ENCODE data around the gene AJAP1.

The AJAP1 gene

GRCh38 chr1:4684864-4685522, 30.6 kb downstream of the AJAP1 start:
- no peak for DNase-seq

DNA sequence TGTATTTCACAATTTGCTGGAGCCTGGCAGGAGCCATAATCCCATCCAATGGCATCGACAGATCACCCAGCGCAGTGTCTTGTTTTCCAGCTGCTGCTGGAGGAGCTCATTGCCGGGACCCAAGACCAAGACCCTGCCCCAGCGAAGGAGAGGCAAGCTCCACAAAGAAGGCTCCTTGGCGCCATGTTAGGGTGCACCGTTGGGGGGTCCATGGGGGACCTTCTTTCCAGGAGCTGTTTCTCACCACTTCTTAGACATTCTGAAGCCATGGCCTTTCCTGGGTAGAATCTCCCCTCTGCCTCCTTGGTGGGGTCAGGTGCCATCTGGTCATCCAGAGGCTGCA, 31.1 kb downstream of the AJAP1 start:
- DNase-seq = no peak

- DNase-seq = no peak
Observed at GRCh38 chr1:4687943-4688342, 33.5 kb downstream of the AJAP1 start.

DNA sequence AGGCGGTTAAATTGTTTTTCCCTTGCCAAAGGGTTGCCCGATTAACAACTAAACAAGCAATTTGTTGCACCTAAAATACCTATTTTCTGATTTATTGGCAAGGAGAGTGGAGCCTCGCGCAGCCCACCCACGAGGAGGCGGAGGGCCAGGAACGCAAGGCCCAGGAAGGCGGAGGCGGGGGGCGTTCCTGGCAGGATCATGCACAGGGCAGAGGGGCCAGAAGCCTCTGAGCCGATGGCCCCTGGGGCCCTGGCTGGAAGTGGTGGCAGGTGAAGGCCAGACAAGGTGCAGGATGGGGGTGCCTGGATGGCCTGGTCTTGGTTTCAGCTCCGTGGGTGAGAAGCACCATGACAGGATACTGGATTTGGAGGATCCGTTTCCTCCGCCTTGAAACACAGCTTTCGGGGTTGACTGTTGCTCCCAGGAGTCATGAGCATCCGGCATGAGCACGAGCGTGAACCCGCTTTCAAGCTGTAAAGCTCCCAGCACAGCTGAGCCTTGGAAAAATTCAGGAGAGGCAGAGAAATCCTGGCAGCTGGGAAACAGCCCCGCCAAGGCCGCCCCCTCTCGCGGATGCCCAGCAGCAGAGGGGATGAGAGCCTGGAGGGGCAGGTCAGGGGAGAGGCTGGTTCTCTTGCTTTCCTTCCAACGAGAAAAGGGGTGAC, 35.0 kb downstream of the AJAP1 start:
- DNase-seq = no peak

DNA sequence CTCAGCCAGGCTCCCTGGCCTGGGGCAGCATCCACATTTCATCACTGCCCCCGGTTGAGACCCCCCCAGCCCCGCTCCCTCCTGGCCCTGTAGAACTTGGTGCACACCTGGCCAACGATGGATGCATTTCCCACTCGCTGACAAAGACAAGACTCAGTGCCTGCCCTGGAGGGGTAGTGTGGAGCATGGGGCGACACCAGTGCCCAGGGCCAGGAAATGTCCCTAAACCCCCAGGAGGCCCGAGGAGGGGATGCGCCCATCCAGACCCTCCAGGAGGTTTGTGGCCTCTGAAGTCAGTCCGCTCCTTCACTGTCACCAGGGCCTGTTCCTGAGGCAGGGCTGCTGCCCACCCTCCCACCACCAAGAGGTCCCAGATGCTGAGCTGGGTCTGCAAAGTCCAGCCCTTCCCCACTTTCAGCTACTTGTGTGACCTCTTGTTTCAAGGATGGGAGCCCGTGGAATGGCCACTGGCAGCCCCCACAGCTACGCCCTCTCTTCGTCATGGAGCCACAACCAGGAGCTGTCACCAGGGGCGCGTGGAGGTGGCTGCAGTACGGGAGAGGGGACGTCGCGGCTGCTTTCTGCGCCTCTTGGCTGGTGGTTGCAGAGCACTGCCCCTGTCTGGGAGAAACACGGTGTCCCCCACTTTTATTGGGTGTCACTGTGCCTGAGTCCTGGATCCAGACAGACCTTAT, 35.7 kb downstream of the AJAP1 start:
- no peak for DNase-seq

DNA sequence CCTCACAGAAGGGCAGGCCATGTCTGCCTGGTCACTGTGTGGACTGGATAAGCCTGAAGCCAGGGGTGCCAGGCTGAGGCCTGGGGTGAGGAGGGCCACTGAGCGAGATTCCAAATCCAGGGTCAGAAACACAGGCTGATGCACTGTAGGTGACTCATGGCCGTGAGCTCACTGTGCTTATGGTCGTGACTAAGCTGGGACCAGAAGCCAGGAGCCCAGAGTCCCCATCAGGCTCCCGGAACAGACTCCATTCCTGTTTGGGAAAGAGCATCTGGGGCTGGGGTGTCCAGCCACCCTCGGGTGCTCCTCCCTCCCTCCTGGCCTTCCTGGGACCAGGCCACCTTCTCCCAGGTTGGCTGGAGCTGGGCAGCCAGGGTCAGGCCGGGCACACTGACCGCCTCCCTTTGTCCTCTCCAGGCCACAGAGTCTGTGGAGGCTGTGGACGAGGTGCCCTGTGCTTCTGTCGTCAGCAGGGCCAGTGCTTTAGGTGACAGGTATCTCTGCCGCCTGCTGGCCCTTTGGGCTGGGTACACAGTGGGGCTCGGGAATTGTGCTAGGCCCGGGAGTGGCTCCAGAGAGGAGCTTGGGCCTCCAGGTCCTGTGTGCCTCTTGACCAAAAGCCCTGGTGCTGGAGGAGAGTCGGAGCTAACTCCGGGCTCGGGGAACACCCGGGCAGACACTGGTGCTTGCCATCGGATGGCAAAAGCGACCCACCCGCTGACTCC, 36.7 kb downstream of the AJAP1 start:
- DNase-seq = no peak

DNA sequence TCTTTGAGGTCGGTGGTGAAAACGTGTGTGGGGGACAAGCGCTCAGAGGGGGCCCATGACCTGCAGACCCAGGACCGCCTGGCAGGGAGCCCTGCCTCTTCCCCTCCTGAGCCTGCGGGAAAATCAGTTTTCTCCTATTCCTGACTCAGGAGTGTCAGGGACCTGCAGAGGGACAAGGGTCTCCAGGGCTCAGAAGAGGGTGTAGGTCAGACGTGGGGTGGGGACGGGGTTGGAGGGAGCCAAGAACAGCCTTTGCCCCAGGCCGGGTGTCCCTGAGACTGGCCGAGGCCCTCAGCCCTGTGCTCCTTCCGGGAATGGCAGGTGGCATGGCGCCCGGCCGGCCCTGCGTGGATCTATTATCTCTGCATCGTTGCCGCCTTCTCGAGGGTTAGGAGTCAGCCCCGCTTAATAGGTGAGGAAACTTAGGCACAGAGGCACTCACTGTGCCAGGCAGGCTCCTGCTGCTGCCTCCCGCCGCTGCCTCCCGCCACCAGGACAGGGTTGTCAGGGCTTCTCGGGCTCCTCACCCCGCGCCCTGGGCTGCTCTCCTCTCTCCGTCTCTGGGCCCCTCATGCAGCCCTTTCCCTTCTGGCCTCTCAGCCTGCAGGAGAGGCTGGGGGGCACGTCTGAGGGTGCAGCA, 37.5 kb downstream of the AJAP1 start:
- DNase-seq = no peak

- no peak for DNase-seq
Observed at GRCh38 chr1:4692437-4692836, 38.0 kb downstream of the AJAP1 start.

DNA sequence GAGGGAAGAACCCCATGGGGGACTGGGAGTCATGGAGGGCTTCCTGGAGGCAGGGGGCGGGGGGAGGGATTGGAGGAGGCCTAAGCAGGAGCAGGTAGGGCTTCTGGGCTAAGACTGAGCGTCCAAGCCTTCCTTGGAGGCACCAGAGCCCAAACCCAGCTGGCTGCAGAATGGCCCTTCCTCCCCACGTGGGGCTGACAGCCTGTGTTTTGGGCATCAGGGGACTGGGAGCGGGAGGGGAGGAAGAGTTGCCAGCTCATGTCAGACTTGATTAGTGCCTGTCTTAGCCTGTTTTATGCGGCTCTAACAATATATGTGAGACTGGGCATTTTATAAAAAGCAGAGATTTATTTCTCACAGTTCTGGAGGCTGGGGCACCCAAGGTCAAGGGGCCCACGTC, 38.9 kb downstream of the AJAP1 start:
- DNase-seq = no peak

GRCh38 chr1:4693891-4694290, 39.5 kb downstream of the AJAP1 start:
- no peak for DNase-seq

DNA sequence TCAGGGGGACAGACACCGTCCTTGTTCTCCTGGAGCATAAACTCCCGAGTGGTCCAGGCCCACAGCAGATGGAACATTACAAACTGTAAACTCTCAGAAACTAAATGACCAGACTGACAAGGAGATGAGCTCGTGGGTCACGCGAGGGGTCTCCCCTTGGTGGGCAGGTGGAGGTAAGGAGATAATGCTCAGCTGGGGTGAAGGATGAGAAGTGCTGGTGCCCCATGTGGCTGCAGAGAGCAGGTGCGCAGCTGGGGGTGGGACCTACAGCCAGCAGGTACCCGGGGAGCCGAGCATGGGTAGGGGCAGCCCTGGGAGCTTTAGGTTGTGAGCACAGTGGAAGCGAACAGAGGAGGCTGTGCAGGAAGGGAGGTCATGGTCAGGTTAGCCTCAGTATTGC, 40.1 kb downstream of the AJAP1 start:
- no peak for DNase-seq

GRCh38 chr1:4695241-4695640, 40.8 kb downstream of the AJAP1 start:
- no peak for DNase-seq

GRCh38 chr1:4696161-4696745, 41.8 kb downstream of the AJAP1 start:
- no peak for DNase-seq

- no peak for DNase-seq
Observed at GRCh38 chr1:4696753-4697152, 42.3 kb downstream of the AJAP1 start.

DNA sequence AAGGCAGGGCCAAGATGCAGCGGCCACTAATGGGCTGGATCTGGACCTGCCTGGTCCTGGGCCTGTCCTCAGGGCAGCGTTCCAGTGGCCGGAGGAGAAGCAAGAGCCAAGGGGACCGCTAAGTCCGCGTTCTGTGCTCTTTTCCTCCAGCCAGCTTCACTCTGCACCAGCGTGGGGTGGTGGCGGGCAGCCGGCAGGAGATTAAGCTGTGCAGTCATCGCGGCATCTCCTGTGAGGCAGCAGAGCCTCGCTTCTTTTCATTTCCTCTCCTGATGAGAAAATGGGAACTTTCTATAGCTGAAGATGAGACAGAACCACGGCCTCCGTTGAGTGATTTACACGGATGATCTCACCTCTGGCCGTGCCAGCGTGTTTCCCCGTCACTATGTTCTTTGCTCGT, 43.4 kb downstream of the AJAP1 start:
- no peak for DNase-seq

DNA sequence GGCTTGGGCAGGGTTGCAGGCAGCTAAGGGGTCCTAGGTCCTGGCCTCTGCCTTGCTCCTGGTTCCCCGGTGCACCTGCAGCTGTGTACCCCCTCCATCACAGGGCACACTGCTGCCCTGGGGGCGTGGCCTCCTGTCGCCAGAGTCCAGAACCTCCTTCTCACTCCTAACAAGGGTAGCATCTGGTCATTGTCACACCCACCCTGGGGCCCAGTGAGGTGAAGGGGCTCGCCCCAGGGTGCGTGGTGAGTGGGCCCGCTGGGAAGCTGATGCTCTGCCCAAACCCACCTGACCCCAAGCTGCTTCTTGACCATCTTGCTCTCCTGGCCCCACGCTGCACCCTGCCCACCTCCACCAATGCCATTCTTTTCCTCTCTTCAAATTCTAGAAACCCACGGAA, 44.5 kb downstream of the AJAP1 start:
- DNase-seq = no peak

GRCh38 chr1:4699376-4700301, 45.2 kb downstream of the AJAP1 start:
- DNase-seq = no peak

GRCh38 chr1:4700801-4701200, 46.4 kb downstream of the AJAP1 start:
- DNase-seq = no peak

GRCh38 chr1:4701276-4701675, 46.9 kb downstream of the AJAP1 start:
- DNase-seq = no peak

DNA sequence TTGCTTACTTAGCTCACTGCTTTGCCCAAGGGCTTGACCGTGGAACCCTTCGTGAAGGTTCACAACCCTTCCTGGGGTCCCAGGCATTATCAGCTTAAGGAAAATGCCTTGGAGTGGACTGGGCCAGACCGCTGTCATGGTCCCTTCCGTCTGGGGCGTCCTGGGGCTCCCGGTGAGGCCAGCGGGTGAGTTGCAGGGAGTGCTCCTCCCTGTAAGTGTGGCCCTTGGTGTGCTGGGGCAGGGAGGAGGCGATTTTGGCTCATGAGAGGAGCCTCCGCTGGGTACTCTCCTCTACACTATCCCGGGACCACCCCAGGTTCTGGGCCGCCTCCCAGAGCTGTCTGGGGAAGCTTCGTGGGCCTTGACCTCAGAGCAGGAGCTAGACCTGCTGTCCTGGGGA, 48.1 kb downstream of the AJAP1 start:
- no peak for DNase-seq

DNA sequence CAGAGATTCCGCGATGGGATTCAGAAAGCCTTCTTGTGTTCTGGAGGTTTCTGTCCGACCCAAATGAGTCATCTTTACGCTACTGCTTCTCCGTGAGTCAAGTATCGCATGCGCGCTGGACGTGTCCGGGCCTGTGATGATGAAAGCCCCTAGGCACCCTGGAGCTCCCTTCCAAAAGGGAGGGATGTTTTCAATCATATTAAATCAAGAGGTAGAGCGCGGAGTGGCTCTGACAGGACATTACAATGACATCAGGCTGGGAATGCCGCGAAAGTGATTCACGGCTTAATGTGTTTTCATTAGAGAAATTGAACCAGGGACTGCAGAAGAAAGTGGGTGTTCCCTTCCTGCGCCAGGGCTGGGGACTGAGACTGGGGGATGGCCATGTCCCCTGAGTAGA, 48.5 kb downstream of the AJAP1 start:
- no peak for DNase-seq

GRCh38 chr1:4703646-4704045, 49.2 kb downstream of the AJAP1 start:
- DNase-seq = no peak
